NT2/D1 (cell line): ENCODE data around the gene SLC25A45.

Experiments used
- SUZ12 ChIP-seq: IDR thresholded peaks from 2 replicates; pipeline ENCODE4 v1.6.1; 2011; ENCODE audit not compliant: insufficient read length, insufficient read depth; ENCODE audit errors: extremely low read depth
- ZNF274 ChIP-seq: IDR thresholded peaks from 2 replicates; pipeline ENCODE4 v1.6.1; 2011; ENCODE audit warnings: mild to moderate bottlenecking, low read depth, low read length

DNA sequence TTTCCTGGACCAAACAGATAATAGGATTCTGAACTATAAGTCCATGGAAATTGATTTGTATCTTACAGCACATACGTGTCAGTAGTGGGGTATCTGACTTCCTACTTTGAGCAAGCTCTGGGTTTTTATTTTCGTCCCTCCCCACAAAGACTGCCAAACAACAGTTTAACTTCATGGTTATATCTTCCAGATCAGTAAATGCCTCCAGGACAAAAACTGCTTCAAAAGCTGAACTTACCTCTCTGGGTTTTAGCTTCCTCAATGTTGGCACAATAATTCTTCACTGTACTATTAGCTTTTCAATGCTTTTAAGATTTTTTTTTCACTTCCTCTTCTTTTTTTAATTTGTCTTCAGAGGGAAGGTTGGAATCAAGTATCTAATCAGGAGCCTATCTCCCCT lies 53.0 kb downstream of the SLC25A45 start:
- TF ChIP-seq ZNF274 (no peak), SUZ12 (no peak)
